Left lung (tissue), 10 donors: ENCODE measurements around the gene OR6J1. TPM values are rescaled to one million over a fixed set of nuclear protein-coding genes. Genes with fewer than 3 reads are reported as not detected.

Source experiments
- ATAC-seq: fragments of 200-7000 bp; cut with Tn5 transposase; one replicate; pipeline ENCODE4 v1.9.1; 2020; ENCODE audit warnings: moderate library complexity
- DNase-seq, 4 donors: peaks; one replicate each; pipeline ENCODE4 v3.0.0-alpha.2; 2013 to 2020
- H3K27ac ChIP-seq, 2 donors: fragments of 200-600 bp; sonication (generic) in 1 of 2; one replicate each; pipeline versions ENCODE4 v1.5.0 to v1.8.0; 2020 to 2021
- H3K27me3 ChIP-seq, 2 donors: fragments of 200-600 bp; sonication (generic) in 1 of 2; one replicate each; pipeline versions ENCODE4 v1.5.0 to v1.8.0; 2020 to 2021
- H3K36me3 ChIP-seq, 2 donors: fragments of 200-600 bp; sonication (generic) in 1 of 2; one replicate each; pipeline versions ENCODE4 v1.5.0 to v1.8.0; 2020 to 2021
- H3K4me1 ChIP-seq, 2 donors: fragments of 200-600 bp; one replicate each; pipeline ENCODE4 v1.8.0; 2021
- H3K4me3 ChIP-seq, 2 donors: fragments of 200-600 bp; sonication (generic) in 1 of 2; one replicate each; pipeline versions ENCODE4 v1.5.0 to v1.8.0; 2020 to 2021; ENCODE audit warnings: mild to moderate bottlenecking in 1 of 2
- H3K9me3 ChIP-seq, 2 donors: fragments of 200-600 bp; sonication (generic) in 1 of 2; one replicate each; pipeline versions ENCODE4 v1.5.0 to v1.8.0; 2020 to 2021
- CTCF ChIP-seq, 2 donors: fragments of 200-600 bp; sonication (generic) in 1 of 2; IDR thresholded peaks; one replicate each; pipeline versions ENCODE4 v1.5.0 to v1.8.0; 2021; ENCODE audit warnings: antibody characterized with exemption in 2 of 2
- intact Hi-C, 2 donors: fragments of 100-400 bp; cut with DNase I; formaldehyde crosslinking; loops; one replicate each; pipeline versions ENCODE4 v1.11.2 to v1.14.2; 2022
- polyA plus RNA-seq, 6 donors: library from polyadenylated mRNA; unstranded; fragments of 120-200 nt; gene quantifications; one replicate each; pipeline ENCODE4 v1.2.1, GENCODE V29; 2013; ENCODE audit not compliant: insufficient read length in 6 of 6
- total RNA-seq, 2 donors: library from RNA; stranded (reverse); fragmentation: NEBNext Ultra II Directional; extraction: Animal tissue kit (Norgen Biotek cat#: 25700); gene quantifications; one replicate each; pipeline ENCODE4 v1.2.1, GENCODE V29; 2021
- donor health status: DM: no; HTN: yes; CAD: no.
- donor health status: DM: no; HTN: no; CAD: no.

OR6J1 gene
- total and polyA plus RNA-seq, 8 donors: 0.23 to 0.45 (median 0.34) TPM; not detected in 2

- no peak overlapping the region for H3K27ac ChIP-seq
- no peak overlapping the region for H3K4me3 ChIP-seq
- H3K27me3 ChIP-seq: no peaks in the 10 kb centered on the region
- ATAC-seq (no peak), DNase-seq (no peak)
- no peaks in the 10 kb centered on the region for H3K9me3 ChIP-seq
- intact Hi-C loops: no loop called here
- TF ChIP-seq CTCF (IDR thresholded peaks at IDR 0.05): no peak
- no peaks in the 10 kb centered on the region for H3K4me1 ChIP-seq
- H3K36me3 ChIP-seq: no peaks in the 10 kb centered on the region
Observed at GRCh38 chr14:22668417-22668816, 24.3 kb upstream of the OR6J1 start.

- ATAC-seq: no peak
Observed at GRCh38 chr14:22667881-22668280, 23.7 kb upstream of the OR6J1 start.

GRCh38 chr14:22666203-22666893, 22.2 kb upstream of the OR6J1 start:
- H3K4me1 ChIP-seq: no peaks in the 10 kb centered on the region
- no peak overlapping the region for H3K27ac ChIP-seq
- no peaks in the 10 kb centered on the region for H3K27me3 ChIP-seq
- no peaks in the 10 kb centered on the region for H3K9me3 ChIP-seq
- ATAC-seq (no peak), DNase-seq (no peak)
- H3K36me3 ChIP-seq: no peaks in the 10 kb centered on the region
- TF ChIP-seq CTCF (IDR thresholded peaks at IDR 0.05): no peak
- intact Hi-C loops: no loop called here
- H3K4me3 ChIP-seq: no peak overlapping the region

More at GRCh38 chr14:22667881-22668280, 23.7 kb upstream of the OR6J1 start:
- H3K4me3 ChIP-seq: no peak overlapping the region
- no peak for DNase-seq
- H3K36me3 ChIP-seq: no peaks in the 10 kb centered on the region
- no peaks in the 10 kb centered on the region for H3K4me1 ChIP-seq
- intact Hi-C loops: no loop called here
- TF ChIP-seq CTCF (IDR thresholded peaks at IDR 0.05): no peak
- H3K27me3 ChIP-seq: no peaks in the 10 kb centered on the region
- no peaks in the 10 kb centered on the region for H3K9me3 ChIP-seq
- H3K27ac ChIP-seq: no peak overlapping the region

GRCh38 chr14:22664261-22664660, 20.1 kb upstream of the OR6J1 start:
- Histone ChIP-seq H3K4me1 (no peaks in the 10 kb centered on the region), H3K27me3 (no peaks in the 10 kb centered on the region), H3K36me3 (no peaks in the 10 kb centered on the region), H3K4me3 (no peak overlapping the region), H3K9me3 (no peaks in the 10 kb centered on the region), H3K27ac (no peak overlapping the region)
- peak in 1 of 4 donors; percentile 15 for DNase-seq
- TF ChIP-seq CTCF (IDR thresholded peaks at IDR 0.05): no peak
- ATAC-seq: peak; percentile 64
- intact Hi-C loops: no loop called here

DNA sequence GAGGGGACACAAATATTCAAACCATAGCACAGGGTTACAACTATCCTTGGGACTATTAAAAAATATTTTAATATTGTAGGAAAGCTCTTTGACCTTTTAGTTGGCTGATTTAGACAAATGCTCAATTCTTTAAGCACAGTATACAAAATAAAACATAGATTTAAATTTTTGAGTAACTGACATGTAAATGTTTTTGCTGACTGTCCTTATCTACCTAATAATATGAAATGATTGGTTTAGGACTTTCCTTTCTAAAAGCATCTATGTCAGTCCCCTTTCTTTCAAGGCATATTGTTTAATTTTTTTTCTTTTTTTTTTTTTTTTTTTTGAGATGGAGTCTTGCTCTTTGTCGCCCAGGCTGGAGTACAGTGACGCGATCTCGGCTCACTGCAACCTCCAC, 16.5 kb upstream of the OR6J1 start:
- no peaks in the 10 kb centered on the region for H3K4me1 ChIP-seq
- H3K27me3 ChIP-seq: no peaks in the 10 kb centered on the region
- DNase-seq: no peak
- intact Hi-C loops: no loop called here
- H3K36me3 ChIP-seq: no peaks in the 10 kb centered on the region
- TF ChIP-seq CTCF (IDR thresholded peaks at IDR 0.05): no peak
- no peak overlapping the region for H3K4me3 ChIP-seq
- ATAC-seq: no peak
- no peaks in the 10 kb centered on the region for H3K9me3 ChIP-seq
- no peak overlapping the region for H3K27ac ChIP-seq
